Liver (tissue), 3 donors: Measurements from ENCODE around the gene BICDL1.

ENCODE experiments used
- GABPA ChIP-seq, 2 donors: IDR thresholded peaks in 1 of 2; conservative IDR thresholded peaks in 1 of 2; 2 replicates each; pipeline ENCODE4 v1.6.1; 2016; ENCODE audit warnings: antibody characterized with exemption in 2 of 2, mild to moderate bottlenecking in 1 of 2, moderate library complexity in 1 of 2
- TF ChIP-seq, protein P1 (sequence below): fragments of 150-350 bp; IDR thresholded peaks from 2 replicates; pipeline ENCODE4 v1.5.1; 2017; ENCODE audit warnings: improper control_type of control experiment, low read depth, low read length; ENCODE audit not compliant: missing input control
- donor health status: healthy.
- donor health status: healthy.

GRCh38 chr12:119957135-119957534 is 31.9 kb upstream of the BICDL1 start:
- TF ChIP-seq, protein P1, sequence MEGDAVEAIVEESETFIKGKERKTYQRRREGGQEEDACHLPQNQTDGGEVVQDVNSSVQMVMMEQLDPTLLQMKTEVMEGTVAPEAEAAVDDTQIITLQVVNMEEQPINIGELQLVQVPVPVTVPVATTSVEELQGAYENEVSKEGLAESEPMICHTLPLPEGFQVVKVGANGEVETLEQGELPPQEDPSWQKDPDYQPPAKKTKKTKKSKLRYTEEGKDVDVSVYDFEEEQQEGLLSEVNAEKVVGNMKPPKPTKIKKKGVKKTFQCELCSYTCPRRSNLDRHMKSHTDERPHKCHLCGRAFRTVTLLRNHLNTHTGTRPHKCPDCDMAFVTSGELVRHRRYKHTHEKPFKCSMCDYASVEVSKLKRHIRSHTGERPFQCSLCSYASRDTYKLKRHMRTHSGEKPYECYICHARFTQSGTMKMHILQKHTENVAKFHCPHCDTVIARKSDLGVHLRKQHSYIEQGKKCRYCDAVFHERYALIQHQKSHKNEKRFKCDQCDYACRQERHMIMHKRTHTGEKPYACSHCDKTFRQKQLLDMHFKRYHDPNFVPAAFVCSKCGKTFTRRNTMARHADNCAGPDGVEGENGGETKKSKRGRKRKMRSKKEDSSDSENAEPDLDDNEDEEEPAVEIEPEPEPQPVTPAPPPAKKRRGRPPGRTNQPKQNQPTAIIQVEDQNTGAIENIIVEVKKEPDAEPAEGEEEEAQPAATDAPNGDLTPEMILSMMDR = no peak
- TF ChIP-seq GABPA (IDR thresholded peaks at IDR 0.05 in 1 of 2, conservative IDR thresholded peaks at IDR 0.05 in 1 of 2) = no peak
